Activated naive CD8-positive, alpha-beta T cell treated with anti-CD3 and anti-CD28 coated beads, Interleukin-2, amount 50 U/mL, for 24 hours (primary cell): ENCODE results near the gene PSMA2.
A peak's percentile ranks its signal among the peaks of the same experiment; 100 is the strongest.

Source experiments
- ATAC-seq: fragments of 150-1000 bp; cut with Tn5 transposase; one replicate; pipeline ENCODE4 v1.10.0; 2021
- DNase-seq: peaks from one replicate; pipeline ENCODE4 v3.0.0; 2021
- H3K27ac Mint-ChIP-seq: one replicate; pipeline ENCODE4 v1.8.0; 2021; ENCODE audit warnings: mild to moderate bottlenecking, mixed read lengths
- H3K27me3 Mint-ChIP-seq: one replicate; pipeline ENCODE4 v1.8.0; 2021; ENCODE audit warnings: mixed read lengths
- H3K36me3 Mint-ChIP-seq: one replicate; pipeline ENCODE4 v1.8.0; 2021; ENCODE audit warnings: low read depth, mixed read lengths
- H3K4me1 Mint-ChIP-seq: one replicate; pipeline ENCODE4 v1.8.0; 2021; ENCODE audit warnings: mixed read lengths
- H3K4me3 Mint-ChIP-seq: one replicate; pipeline ENCODE4 v1.8.0; 2021; ENCODE audit warnings: mild to moderate bottlenecking, moderate library complexity, mixed read lengths
- H3K9me3 Mint-ChIP-seq: one replicate; pipeline ENCODE4 v1.8.0; 2021; ENCODE audit warnings: mixed read lengths

PSMA2 gene

DNA sequence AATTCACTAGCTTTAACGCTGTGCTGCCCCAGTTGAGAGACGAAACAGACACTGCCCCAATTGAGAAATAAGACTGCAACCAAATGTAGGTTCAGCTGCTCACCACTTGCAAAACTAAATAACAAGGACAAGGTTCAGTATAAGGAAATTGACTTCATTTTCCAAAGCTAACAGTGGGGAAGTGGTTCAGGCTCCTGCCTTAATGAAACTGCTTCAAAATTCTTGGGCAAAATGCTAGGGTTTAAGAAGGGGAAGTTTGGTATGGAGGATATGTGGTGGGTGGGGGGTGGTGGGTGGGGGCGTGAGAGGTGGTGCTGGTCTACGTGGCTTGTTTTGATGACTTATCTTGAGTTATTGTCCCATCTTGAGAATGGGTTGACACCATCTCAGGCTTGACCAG is 22.0 kb upstream of the PSMA2 start:
- DNase-seq (no peak), ATAC-seq (no peak)
- Mint-ChIP-seq H3K27ac (no peak overlapping the region), H3K36me3 (peaks cover 6% of the 10 kb centered on the region), H3K4me3 (no peak overlapping the region), H3K9me3 (peaks cover 16% of the 10 kb centered on the region), H3K4me1 (no peaks in the 10 kb centered on the region), H3K27me3 (peaks cover 2% of the 10 kb centered on the region)

- peaks cover 16% of the 10 kb centered on the region for H3K9me3 Mint-ChIP-seq
- H3K4me3 Mint-ChIP-seq, result no peak overlapping the region
- H3K27me3 Mint-ChIP-seq, result peaks cover 2% of the 10 kb centered on the region
- ATAC-seq, result no peak
- no peaks in the 10 kb centered on the region for H3K4me1 Mint-ChIP-seq
- peaks cover 6% of the 10 kb centered on the region for H3K36me3 Mint-ChIP-seq
- no peak overlapping the region for H3K27ac Mint-ChIP-seq
- no peak for DNase-seq
These were observed 20.4 kb upstream of the PSMA2 start for GRCh38 chr7:42952328-42952727.

GRCh38 chr7:42950417-42950816 is 18.4 kb upstream of the PSMA2 start:
- no peaks in the 10 kb centered on the region for H3K27me3 Mint-ChIP-seq

DNA sequence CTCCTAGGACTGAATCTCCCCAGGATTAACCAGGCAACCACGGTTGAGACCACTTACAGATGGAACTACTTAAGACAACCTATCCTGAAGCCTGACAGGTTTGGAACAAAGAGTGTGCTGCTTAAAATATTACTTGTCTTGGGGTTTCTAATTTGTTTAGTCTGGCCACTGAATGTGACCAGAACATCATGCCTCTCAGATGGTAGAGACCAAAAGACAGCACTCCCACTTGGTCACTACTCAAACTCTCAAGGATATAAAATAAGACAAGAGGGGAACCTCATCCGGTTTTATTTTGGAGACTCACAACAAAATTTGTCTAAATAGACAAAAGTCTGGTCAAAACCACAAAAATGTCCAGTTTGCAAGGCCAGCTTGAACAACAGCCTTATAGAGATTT is 15.5 kb upstream of the PSMA2 start:
- H3K36me3 Mint-ChIP-seq, result no peaks in the 10 kb centered on the region
- ATAC-seq, result no peak
- no peaks in the 10 kb centered on the region for H3K9me3 Mint-ChIP-seq
- DNase-seq, result no peak
- no peak overlapping the region for H3K4me3 Mint-ChIP-seq
- no peak overlapping the region for H3K27ac Mint-ChIP-seq
- peaks cover 7% of the 10 kb centered on the region for H3K4me1 Mint-ChIP-seq
- no peaks in the 10 kb centered on the region for H3K27me3 Mint-ChIP-seq

More at GRCh38 chr7:42950417-42950816, 18.4 kb upstream of the PSMA2 start:
- DNase-seq (no peak), ATAC-seq (no peak)
- Mint-ChIP-seq H3K27ac (no peak overlapping the region), H3K4me3 (no peak overlapping the region), H3K4me1 (peaks cover 7% of the 10 kb centered on the region), H3K36me3 (no peaks in the 10 kb centered on the region), H3K9me3 (peaks cover 4% of the 10 kb centered on the region)

DNA sequence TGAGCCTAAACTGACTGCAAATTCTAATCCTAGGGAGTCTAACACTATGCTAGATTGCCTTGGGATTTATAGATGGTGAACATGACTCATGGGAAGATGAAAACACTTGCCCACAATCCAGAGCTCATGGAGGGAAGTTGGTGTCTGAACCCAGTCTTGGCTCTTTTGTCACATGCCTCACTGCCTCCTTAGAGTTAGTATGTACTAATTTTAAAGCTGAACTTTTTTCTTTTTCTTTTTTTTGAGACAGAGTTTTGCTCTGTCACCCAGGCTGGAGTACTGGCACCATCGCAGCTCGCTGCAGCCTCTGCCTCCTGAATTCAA is 14.6 kb upstream of the PSMA2 start:
- Mint-ChIP-seq H3K36me3 (no peaks in the 10 kb centered on the region), H3K27ac (no peak overlapping the region), H3K27me3 (no peaks in the 10 kb centered on the region), H3K9me3 (no peaks in the 10 kb centered on the region), H3K4me1 (peaks cover 7% of the 10 kb centered on the region), H3K4me3 (no peak overlapping the region)
- ATAC-seq (no peak), DNase-seq (no peak)

- H3K4me3 Mint-ChIP-seq, result no peak overlapping the region
- no peaks in the 10 kb centered on the region for H3K9me3 Mint-ChIP-seq
- no peak overlapping the region for H3K27ac Mint-ChIP-seq
- H3K36me3 Mint-ChIP-seq, result no peaks in the 10 kb centered on the region
- ATAC-seq (peak; percentile 63), DNase-seq (no peak)
- H3K27me3 Mint-ChIP-seq, result no peaks in the 10 kb centered on the region
- peaks cover 8% of the 10 kb centered on the region for H3K4me1 Mint-ChIP-seq
These were observed 14.1 kb upstream of the PSMA2 start for GRCh38 chr7:42945821-42946626.

DNA sequence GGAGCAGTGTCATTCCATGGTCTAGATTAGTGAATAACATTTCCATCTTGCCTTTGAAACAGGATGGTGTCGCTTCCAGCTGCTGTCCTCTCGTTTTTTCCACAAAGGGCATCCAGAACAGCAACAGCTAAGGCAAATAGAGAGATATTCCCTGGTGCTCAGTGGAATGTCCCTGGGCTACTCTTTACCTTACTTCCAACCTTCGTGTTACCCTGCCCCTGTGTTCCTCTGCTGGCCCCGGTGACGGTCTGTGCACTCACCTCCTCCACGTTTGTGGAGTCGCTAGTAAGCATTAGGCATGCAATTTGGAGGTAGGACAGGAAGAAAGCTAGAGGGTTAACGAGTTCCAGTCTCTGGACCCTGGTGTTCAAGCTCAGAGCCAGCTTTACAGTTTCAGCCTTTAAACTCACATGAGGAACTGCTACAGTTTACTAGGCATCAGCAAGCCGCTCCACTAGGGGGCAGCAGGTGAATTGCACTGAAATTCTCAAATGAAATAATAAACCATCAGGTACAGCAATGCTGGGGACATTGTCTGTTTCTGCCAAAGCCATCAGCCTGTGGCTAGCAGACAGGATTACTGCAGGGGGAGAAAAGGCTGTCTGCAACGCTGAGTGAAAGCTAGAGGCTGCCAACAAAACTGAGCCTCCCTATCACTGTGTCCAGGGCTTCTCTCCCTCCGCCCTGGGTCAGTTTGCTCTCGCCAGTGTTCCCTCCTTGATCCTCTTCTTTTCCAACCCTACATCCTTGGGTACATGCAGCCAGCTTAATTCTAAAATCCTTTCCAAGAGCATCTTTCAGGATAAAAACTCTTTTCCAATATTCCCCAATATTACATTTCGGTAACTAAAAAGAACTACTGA is 9.2 kb upstream of the PSMA2 start:
- H3K4me1 Mint-ChIP-seq, result peaks cover 31% of the 10 kb centered on the region
- no peak overlapping the region for H3K4me3 Mint-ChIP-seq
- H3K27ac Mint-ChIP-seq, result no peak overlapping the region
- peak; percentile 80 for DNase-seq
- no peaks in the 10 kb centered on the region for H3K27me3 Mint-ChIP-seq
- ATAC-seq, result peak; percentile 50
- no peaks in the 10 kb centered on the region for H3K9me3 Mint-ChIP-seq
- H3K36me3 Mint-ChIP-seq, result peaks cover 22% of the 10 kb centered on the region

GRCh38 chr7:42939457-42940240 is 7.7 kb upstream of the PSMA2 start:
- Mint-ChIP-seq H3K27ac (peak overlapping the region; percentile 64), H3K9me3 (no peaks in the 10 kb centered on the region), H3K4me1 (peaks cover 36% of the 10 kb centered on the region), H3K4me3 (no peak overlapping the region), H3K36me3 (peaks cover 32% of the 10 kb centered on the region), H3K27me3 (no peaks in the 10 kb centered on the region)
- no peak for DNase-seq
- peak; percentile 48 for ATAC-seq

DNA sequence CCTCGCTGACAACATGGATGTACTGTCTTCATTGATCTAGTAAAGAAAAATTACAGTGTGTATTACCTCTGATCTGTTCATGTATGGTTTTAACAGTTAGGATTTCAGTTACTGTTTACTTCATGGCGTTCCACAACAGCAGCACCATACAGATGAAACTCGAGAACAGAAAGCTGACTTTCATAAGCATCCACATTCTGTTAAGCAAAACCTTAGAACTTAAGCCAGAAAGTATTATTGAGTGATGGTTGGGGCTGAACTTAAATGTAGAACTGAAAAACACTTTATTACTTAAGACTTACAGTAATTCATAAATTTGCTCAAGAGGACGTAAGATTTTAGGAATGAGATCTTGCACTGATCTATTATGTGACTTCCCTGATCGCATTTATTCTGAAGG is 3.9 kb upstream of the PSMA2 start:
- peaks cover 4% of the 10 kb centered on the region for H3K27me3 Mint-ChIP-seq

GRCh38 chr7:42934291-42934690 is 2.3 kb upstream of the PSMA2 start:
- peak overlapping the region; percentile 75 for H3K27ac Mint-ChIP-seq
- peaks cover 59% of the 10 kb centered on the region for H3K4me1 Mint-ChIP-seq
- ATAC-seq (no peak), DNase-seq (no peak)
- H3K9me3 Mint-ChIP-seq, result no peaks in the 10 kb centered on the region
- H3K27me3 Mint-ChIP-seq, result peaks cover 4% of the 10 kb centered on the region
- H3K36me3 Mint-ChIP-seq, result peaks cover 64% of the 10 kb centered on the region
- peak overlapping the region; percentile 99 for H3K4me3 Mint-ChIP-seq

More for the DNA sequence above, 3.9 kb upstream of the PSMA2 start:
- no peak for DNase-seq
- Mint-ChIP-seq H3K9me3 (no peaks in the 10 kb centered on the region), H3K36me3 (peaks cover 54% of the 10 kb centered on the region), H3K4me1 (peaks cover 57% of the 10 kb centered on the region), H3K27ac (no peak overlapping the region), H3K4me3 (no peak overlapping the region)
- no peak for ATAC-seq

GRCh38 chr7:42932811-42933591 is 1.0 kb upstream of the PSMA2 start:
- DNase-seq, result no peak
- Mint-ChIP-seq H3K36me3 (peaks cover 64% of the 10 kb centered on the region), H3K9me3 (no peaks in the 10 kb centered on the region), H3K27ac (peak overlapping the region; percentile 99), H3K4me1 (peaks cover 69% of the 10 kb centered on the region), H3K27me3 (peaks cover 4% of the 10 kb centered on the region), H3K4me3 (peak overlapping the region; percentile 99)
- ATAC-seq, result no peak

DNA sequence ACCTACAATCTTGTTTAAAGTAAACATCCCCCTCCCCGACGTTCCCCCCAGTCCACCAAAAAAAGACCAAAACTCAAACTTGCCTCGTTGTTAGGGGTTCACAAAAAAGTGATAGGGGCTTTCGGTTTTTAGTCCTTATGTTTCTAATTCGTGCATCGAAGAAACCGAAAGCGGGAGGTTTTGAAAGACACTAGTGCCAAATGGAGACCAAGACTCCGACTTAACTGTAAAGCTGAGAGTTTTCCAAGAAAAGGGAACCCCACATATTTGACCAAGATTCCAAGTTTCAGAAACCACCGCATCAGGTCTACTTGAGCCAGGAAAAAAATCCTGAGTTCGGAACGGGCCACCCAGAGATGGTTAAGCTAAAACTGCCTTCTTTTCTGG is 534 bp downstream of the PSMA2 start:
- DNase-seq (no peak), ATAC-seq (no peak)
- Mint-ChIP-seq H3K36me3 (peaks cover 67% of the 10 kb centered on the region), H3K9me3 (no peaks in the 10 kb centered on the region), H3K4me3 (peak overlapping the region; percentile 99), H3K4me1 (peaks cover 76% of the 10 kb centered on the region), H3K27me3 (peaks cover 4% of the 10 kb centered on the region), H3K27ac (peak overlapping the region; percentile 99)

- Mint-ChIP-seq H3K27ac (peak overlapping the region; percentile 99), H3K4me3 (peak overlapping the region; percentile 99), H3K36me3 (peaks cover 67% of the 10 kb centered on the region), H3K27me3 (peaks cover 4% of the 10 kb centered on the region), H3K4me1 (peaks cover 75% of the 10 kb centered on the region), H3K9me3 (no peaks in the 10 kb centered on the region)
- ATAC-seq (peak; percentile 46), DNase-seq (no peak)
These were observed 1.1 kb downstream of the PSMA2 start for GRCh38 chr7:42930889-42931288.

GRCh38 chr7:42929449-42929848 is 2.5 kb downstream of the PSMA2 start:
- Mint-ChIP-seq H3K27me3 (peaks cover 4% of the 10 kb centered on the region), H3K4me1 (peaks cover 76% of the 10 kb centered on the region), H3K27ac (peak overlapping the region; percentile 99), H3K4me3 (peak overlapping the region; percentile 99), H3K36me3 (peaks cover 72% of the 10 kb centered on the region), H3K9me3 (no peaks in the 10 kb centered on the region)
- no peak for ATAC-seq
- DNase-seq, result no peak
